ENCODE measurements around the gene SLC45A2.
"Not testable (repeated sequence)": the region's sequence is repeated elsewhere in the genome, so short reads cannot be mapped to it uniquely, and the experiment has no call there.

Gene SLC45A2

GRCh38 chr5:33984671-33985124 is at the start of gene SLC45A2:
Gene SLC45A2, minus strand, starts transcription at chr5:33984693. Its CDS starts 110 bp downstream, at chr5:33984583.
- DNase-seq (ENCODE audit: low read depth in 2 of 3, low spot score in 1 of 3): no peak

- no peak for DNase-seq (ENCODE audit: low read depth in 2 of 3, low spot score in 1 of 3)
Measured at GRCh38 chr5:34031966-34032365, 47.5 kb upstream of the SLC45A2 start.

GRCh38 chr5:34031117-34031516 is 46.6 kb upstream of the SLC45A2 start:
- no peak for DNase-seq (ENCODE audit: low read depth in 2 of 3, low spot score in 1 of 3)

GRCh38 chr5:34030585-34030984 is 46.1 kb upstream of the SLC45A2 start:
- DNase-seq (ENCODE audit: low read depth in 2 of 3, low spot score in 1 of 3): not testable (repeated sequence)

GRCh38 chr5:34030048-34030447 is 45.6 kb upstream of the SLC45A2 start:
- DNase-seq (ENCODE audit: low read depth in 2 of 3, low spot score in 1 of 3): no peak

GRCh38 chr5:34028349-34028748 is 43.9 kb upstream of the SLC45A2 start:
- DNase-seq (ENCODE audit: low read depth in 2 of 3, low spot score in 1 of 3): no peak

GRCh38 chr5:34026089-34026761 is 41.7 kb upstream of the SLC45A2 start:
- no peak for DNase-seq (ENCODE audit: low read depth in 2 of 3, low spot score in 1 of 3)

GRCh38 chr5:34022121-34022705 is 37.7 kb upstream of the SLC45A2 start:
- DNase-seq (ENCODE audit: low read depth in 2 of 3, low spot score in 1 of 3): peak; percentile 34 to 38 (median 36)

GRCh38 chr5:34021334-34021733 is 36.8 kb upstream of the SLC45A2 start:
- DNase-seq (ENCODE audit: low read depth in 2 of 3, low spot score in 1 of 3): no peak

- no peak for DNase-seq (ENCODE audit: low read depth in 2 of 3, low spot score in 1 of 3)
Measured at GRCh38 chr5:34020726-34021125, 36.2 kb upstream of the SLC45A2 start.

GRCh38 chr5:34017254-34017653 is 32.8 kb upstream of the SLC45A2 start:
- DNase-seq (ENCODE audit: low read depth in 2 of 3, low spot score in 1 of 3): no peak

- DNase-seq (ENCODE audit: low read depth in 2 of 3, low spot score in 1 of 3): no peak
Measured at GRCh38 chr5:34016750-34017149, 32.3 kb upstream of the SLC45A2 start.

- no peak for DNase-seq (ENCODE audit: low read depth in 2 of 3, low spot score in 1 of 3)
Measured at GRCh38 chr5:34016222-34016621, 31.7 kb upstream of the SLC45A2 start.

- no peak for DNase-seq (ENCODE audit: low read depth in 2 of 3, low spot score in 1 of 3)
Measured at GRCh38 chr5:34015120-34015822, 30.8 kb upstream of the SLC45A2 start.

- DNase-seq (ENCODE audit: low read depth in 2 of 3, low spot score in 1 of 3): no peak
Measured at GRCh38 chr5:34014626-34015025, 30.1 kb upstream of the SLC45A2 start.

GRCh38 chr5:34013547-34013946 is 29.1 kb upstream of the SLC45A2 start:
- DNase-seq (ENCODE audit: low read depth in 2 of 3, low spot score in 1 of 3): no peak

GRCh38 chr5:34012791-34013190 is 28.3 kb upstream of the SLC45A2 start:
- DNase-seq (ENCODE audit: low read depth in 2 of 3, low spot score in 1 of 3): no peak

- no peak for DNase-seq (ENCODE audit: low read depth in 2 of 3, low spot score in 1 of 3)
Measured at GRCh38 chr5:34011536-34011935, 27.0 kb upstream of the SLC45A2 start.

GRCh38 chr5:34010146-34010545 is 25.7 kb upstream of the SLC45A2 start:
- not testable (repeated sequence) for DNase-seq (ENCODE audit: low read depth in 2 of 3, low spot score in 1 of 3)

- DNase-seq (ENCODE audit: low read depth in 2 of 3, low spot score in 1 of 3): no peak
Measured at GRCh38 chr5:34009610-34010009, 25.1 kb upstream of the SLC45A2 start.

- DNase-seq (ENCODE audit: low read depth in 2 of 3, low spot score in 1 of 3): no peak
Measured at GRCh38 chr5:34008802-34009201, 24.3 kb upstream of the SLC45A2 start.

All from stimulated activated CD4-positive, alpha-beta T cell treated with anti-CD3 and anti-CD28 coated beads, Interleukin-12 subunit alpha, Interleukin-12 subunit beta, amount 100 ng/mL, for 48 hours (primary cell).